Measurements from ENCODE around the gene AHDC1.
"Not testable (repeated sequence)": the region's sequence is repeated elsewhere in the genome, so short reads cannot be mapped to it uniquely, and the experiment has no call there.

Gene AHDC1, protein sequence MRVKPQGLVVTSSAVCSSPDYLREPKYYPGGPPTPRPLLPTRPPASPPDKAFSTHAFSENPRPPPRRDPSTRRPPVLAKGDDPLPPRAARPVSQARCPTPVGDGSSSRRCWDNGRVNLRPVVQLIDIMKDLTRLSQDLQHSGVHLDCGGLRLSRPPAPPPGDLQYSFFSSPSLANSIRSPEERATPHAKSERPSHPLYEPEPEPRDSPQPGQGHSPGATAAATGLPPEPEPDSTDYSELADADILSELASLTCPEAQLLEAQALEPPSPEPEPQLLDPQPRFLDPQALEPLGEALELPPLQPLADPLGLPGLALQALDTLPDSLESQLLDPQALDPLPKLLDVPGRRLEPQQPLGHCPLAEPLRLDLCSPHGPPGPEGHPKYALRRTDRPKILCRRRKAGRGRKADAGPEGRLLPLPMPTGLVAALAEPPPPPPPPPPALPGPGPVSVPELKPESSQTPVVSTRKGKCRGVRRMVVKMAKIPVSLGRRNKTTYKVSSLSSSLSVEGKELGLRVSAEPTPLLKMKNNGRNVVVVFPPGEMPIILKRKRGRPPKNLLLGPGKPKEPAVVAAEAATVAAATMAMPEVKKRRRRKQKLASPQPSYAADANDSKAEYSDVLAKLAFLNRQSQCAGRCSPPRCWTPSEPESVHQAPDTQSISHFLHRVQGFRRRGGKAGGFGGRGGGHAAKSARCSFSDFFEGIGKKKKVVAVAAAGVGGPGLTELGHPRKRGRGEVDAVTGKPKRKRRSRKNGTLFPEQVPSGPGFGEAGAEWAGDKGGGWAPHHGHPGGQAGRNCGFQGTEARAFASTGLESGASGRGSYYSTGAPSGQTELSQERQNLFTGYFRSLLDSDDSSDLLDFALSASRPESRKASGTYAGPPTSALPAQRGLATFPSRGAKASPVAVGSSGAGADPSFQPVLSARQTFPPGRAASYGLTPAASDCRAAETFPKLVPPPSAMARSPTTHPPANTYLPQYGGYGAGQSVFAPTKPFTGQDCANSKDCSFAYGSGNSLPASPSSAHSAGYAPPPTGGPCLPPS (N-terminal part only)

DNA sequence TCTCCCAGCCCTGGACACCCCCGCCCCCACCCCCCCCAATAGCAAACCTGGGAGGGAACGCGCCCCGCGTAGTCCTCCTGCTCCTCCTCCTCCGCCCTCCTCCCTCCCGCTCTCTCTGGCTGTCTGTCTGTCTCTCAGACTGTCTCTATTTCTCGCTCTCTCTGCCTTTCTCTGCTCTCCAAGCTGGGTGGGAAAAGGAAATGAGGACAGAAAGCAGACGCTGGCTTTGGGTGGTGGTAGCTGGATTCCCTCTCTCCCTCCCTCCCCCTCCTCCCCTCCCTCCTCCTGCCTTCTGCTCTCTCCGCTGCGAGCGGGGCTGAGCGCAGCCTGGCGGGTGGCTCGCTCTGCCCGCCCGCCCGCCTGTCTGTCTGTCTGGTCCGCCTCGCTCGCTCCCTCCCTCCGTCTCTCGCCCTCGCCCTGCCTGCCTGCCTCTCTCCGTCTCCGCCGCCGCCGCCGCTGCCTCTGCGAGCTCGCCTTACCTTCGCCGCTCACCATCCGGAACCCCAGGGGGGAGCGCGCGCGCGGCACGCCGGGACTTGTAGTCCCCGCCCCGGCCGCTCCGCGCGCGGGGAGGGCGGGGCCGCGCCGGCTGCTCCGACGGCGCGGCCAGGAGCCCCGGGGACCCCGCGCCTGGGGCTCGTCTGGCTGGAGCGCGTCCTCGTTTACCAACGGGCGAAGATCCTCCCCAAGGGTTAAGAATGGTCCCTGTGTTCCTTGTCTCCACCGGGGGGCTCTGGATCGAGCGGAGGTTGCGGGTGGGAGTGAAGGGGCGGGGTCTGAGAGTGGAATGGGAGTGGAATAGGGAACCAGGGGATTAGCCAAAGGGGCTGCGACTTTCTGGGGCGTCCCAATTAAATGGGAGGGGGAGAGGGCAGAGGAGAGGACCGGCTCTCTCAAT, at the start of gene AHDC1:
Gene AHDC1, minus strand, starts transcription at position 464 of the 898 bp plus-strand sequence. CDS start 52,029 bp downstream, outside the sequence.
- peak; percentile 82 to 87 for DNase-seq (ENCODE audit: low read depth in 2 of 2)

DNA sequence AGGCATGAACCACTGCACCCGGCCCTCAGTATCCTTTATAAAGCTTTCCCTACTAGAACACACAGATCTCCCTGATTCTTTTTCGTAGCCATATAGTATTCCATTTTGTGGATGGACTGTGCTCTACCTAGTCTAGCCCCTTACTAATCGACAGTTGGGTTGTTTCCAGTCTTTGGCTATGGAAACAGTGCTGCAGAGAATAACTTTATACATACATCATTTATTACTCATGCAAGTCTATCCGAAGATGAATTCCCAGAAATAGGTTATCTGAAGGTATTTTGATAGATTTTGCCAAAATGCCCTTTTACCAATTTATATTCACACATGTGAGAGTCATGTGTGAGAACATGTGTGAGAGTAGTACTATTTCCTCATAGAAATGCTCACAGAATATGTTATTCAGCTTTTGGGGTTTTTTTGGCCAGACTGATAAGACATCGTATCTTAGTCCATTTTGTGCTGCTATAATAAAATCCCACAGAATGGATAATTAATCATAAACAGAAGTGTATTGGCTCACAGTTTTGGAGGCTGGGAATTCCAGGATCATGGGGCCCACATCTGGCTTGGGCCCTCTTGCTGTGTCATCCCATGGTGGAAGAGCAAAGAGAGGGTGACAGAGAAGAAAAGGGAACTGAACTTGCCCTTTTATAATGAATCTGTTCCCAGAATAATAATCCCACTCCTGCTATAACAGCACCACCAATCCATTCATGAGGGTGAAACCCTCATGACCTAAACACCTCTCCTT, 48.3 kb upstream of the AHDC1 start:
- no peak for DNase-seq (ENCODE audit: low read depth in 2 of 2)

DNA sequence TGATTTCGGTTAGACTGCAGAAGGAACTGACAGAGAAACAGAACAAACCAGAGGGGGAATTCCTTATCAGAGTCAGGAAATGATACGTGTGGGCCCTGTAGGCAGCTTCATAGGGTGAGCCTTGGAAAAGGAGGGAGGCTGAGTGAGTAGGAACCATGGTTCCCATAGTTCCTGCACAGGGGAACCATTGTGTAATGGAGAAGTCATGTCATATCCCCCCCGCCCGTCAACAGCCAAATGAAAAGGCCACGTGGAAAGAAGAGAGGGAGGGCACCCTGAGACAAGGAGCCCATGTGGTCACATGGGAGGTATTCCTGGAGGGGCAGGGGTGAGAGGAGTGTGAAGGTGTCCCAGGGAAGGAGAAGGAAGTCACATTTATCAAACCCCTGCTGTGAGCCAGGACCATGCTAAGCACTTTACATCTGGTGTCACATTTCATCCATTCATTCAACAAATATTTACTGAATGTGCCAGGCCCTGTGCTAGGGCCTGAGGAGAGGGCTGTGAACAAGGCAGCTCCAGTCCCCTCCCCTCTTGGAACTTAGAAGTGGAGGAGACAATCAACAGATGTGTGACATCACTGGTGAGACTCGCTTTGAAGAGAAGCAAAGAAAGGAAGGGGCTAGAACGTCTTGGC, 46.7 kb upstream of the AHDC1 start:
- DNase-seq (ENCODE audit: low read depth in 2 of 2) = no peak

DNA sequence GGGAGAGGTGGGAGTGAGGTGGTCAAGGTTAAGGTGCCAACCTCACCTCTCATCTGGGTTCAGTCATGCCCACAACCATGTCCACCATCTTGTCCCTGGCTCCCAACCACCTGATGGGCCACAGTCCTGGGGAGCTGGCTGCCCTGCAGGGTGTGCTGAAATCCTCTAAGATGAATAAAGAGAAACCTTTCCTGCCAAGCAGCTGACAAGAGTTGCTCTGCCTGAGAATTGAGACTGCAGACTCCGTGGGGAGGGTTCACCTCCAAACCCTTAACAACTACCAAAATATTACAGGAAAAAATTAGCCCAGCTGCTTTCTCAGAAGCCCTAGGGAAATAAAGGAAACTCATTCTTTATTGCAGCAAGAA, 46.2 kb upstream of the AHDC1 start:
- DNase-seq (ENCODE audit: low read depth in 2 of 2) = no peak

DNA sequence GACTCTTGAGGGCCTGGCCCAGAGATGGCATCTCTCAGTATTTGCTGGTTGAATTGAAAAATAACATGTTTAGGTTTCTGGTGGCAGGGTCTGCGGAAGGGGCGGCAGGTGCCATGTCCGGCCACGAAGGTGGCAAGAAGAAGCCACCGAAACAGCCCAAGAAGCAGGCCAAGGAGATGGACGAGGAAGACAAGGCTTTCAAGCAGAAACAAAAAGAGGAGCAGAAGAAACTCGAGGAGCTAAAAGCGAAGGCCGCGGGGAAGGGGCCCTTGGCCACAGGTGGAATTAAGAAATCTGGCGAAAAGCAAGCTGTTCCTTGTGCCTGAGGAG, 45.3 kb upstream of the AHDC1 start:
- no peak for DNase-seq (ENCODE audit: low read depth in 2 of 2)

DNA sequence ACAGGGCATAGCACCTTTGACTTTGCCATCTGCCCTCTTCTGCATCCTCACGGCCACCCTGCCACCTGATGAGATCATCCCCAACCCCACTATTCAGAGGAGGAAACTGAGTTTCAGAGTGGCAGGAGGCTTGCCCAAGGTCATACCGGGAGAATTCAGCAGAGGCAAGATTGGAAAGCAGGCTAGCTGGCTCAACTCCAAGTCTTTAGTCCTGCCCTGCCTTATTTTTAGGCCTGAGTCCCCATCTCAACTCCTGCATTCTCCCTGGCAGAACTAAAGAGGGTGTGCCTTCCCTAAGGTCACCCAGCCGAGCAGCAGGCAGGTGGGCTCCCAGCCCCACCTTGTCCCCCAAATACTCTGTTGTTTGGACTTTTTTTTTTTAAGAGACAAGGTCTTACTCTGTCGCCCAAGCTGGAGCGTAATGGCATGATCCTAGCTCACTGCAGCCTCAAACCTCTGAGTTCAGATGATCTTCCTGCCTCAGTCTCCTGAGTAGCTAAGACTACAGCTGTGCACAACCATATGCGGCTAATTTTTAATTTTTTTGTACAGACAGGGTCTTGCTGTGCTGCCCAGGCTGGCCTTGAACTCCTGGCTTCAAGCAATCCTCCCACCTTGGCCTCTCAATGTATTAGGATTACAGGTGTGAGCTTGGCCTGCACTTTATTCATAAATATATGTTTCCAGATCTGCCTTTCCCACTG, 44.8 kb upstream of the AHDC1 start:
- DNase-seq (ENCODE audit: low read depth in 2 of 2) = no peak

DNA sequence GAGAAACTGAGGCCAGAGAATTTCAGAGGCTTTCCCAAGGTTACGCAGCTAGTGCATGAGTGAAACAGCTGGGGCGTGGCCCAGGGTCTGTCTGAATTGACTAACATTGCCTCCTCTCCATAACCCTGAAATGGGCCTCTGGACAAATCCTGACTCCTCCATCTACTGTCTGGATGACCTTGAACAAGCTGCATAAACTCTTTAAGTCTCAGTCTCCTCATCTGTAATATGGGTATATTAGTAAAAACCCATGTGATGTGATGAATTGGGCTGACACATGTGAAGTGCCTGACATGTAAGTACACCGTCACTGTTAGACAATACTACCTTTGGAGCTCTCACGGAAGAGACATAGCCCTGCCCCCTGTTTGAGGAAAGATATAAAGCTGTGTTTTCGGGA, 43.4 kb upstream of the AHDC1 start:
- DNase-seq (ENCODE audit: low read depth in 2 of 2) = no peak

DNA sequence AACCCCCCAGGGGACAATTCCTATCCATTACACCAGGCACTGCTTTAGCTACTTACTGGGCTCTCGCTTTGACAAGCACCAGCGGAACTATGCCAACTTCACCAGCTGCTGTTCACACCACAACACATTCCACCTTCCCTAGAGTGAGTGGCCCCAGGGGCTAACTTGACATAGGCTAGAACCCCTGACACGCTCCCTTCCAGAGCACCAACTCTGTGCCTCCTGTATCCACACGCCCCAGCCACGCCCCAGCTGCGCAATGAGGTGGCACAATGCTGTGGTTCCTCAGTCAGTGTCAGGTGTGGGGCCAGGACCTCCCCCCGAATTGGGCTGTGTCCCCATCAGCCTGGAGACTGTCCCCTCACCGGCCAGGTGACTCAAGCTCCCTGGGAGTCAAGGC, 42.7 kb upstream of the AHDC1 start:
- DNase-seq (ENCODE audit: low read depth in 2 of 2) = no peak

DNA sequence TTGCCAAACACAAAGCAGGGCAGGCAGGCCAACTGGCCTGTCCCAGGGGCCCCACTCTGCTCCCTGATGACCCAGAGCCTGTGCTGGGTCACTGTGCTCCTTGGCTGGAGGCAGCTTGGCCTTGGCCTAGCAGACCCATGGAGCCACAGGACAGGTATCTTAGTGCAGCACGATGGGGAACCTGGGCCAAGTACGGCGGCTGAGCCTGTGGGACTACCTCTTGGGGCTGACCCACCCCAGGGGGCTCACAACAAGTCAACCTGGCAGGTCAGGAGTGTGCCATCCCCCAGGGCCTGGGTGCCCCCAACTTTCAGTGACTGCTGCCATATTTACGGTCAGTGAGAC, 41.1 kb upstream of the AHDC1 start:
- no peak for DNase-seq (ENCODE audit: low read depth in 2 of 2)

DNA sequence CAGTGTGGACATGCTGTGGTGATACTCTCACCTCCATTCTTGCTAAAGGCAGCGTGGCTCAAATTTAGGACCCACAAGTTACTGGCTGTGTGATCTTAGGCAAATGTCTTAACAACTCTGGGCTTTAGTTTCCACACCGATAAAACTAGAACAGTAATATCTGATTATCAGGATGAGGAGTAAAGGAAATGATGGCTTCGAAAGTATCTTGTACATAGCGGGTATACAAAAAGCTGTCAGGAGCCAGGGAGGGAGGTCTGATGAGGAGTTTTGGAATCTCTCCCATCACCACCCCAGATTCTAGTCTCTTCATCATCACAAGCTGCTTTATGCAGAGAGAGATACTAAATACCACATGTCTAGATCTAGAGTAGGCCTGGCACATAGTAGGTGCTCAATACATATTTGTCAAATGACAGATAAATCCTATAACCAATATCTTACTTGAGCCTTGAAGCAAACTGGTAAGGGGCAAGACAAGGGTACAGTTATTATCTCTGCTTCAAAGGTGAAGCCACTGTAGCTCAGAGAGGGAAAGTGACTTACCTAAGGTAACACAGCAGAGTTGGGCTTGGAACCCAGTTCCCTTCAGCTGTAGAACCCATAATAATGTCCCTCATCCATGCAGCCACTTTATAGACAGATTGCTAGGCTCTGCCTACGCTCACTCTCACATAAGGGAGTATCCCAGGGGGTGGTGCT, 40.6 kb upstream of the AHDC1 start:
- DNase-seq (ENCODE audit: low read depth in 2 of 2) = no peak

DNA sequence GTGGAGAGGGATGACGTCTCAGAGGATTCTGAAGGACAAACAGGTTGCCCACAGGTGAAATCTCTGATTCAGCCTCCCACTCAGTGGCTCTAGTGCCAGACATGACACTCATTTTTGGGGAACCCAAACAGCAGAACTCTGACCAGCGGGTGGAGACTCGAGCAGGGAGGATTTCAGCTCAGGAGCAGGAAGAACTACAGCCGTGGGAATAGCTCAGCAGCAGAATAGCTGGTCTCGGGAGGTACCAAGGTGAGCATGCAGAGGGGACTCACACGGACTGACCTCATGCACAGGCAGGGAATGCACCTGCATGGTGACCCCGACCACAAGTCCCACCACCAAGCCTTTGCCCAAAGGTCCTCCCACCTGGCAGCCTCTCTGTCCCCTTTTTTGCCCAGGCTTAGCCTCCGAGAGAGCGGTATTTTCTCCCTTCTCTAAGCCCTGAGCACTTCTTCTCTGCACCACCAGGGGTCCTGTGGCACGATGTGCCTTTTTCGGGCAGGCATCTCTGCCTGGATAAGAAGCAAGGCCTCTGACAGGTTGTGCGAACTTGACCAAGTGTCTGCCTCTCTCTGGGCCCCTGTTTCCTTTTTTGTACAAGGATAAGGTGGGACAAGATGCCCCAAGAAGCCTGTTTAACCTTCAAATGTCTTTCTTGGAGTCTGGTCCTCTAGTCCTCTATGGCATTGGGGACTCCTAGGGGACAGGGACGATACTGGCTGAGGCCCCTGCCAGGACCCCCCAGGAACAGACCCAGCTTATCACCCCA, 39.8 kb upstream of the AHDC1 start:
- DNase-seq (ENCODE audit: low read depth in 2 of 2) = peak; percentile 52 to 65

DNA sequence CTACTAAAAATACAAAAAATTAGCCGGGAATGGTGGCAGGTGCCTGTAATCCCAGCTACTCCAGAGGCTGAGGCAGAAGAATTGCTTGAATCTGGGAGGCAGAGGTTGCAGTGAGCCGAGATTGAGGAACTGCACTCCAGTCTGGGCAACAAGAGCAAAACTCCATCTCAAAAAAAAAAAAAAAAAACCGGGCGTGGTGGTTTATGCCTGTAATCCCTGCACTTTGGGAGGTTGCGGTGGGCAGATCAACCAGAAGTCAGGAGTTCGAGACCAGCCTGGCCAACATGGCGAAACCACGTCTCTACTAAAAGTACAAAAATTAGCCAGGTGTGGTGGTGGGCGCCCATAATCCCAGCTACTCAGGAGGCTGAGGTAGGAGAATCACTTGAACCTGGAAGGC, 36.6 kb upstream of the AHDC1 start:
- DNase-seq (ENCODE audit: low read depth in 2 of 2) = not testable (repeated sequence)

DNA sequence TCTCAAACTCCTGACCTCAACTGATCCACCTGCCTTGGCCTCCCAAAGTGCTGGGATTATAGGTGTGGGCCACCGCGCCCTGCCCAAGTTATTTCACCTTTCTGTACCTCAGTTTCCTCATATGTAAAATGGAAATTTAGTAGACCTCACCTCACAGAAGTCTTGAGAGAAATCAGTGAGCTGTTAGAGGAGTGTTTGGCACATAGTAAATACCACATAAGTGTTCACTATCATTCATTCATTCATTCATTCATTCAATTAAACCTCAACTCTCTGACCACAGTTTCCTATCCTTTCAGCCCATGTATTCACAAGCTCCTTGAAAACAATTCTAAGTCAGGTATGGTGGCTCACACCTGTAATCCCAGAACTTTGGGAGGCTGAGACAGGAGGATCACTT, 34.9 kb upstream of the AHDC1 start:
- DNase-seq (ENCODE audit: low read depth in 2 of 2) = no peak

DNA sequence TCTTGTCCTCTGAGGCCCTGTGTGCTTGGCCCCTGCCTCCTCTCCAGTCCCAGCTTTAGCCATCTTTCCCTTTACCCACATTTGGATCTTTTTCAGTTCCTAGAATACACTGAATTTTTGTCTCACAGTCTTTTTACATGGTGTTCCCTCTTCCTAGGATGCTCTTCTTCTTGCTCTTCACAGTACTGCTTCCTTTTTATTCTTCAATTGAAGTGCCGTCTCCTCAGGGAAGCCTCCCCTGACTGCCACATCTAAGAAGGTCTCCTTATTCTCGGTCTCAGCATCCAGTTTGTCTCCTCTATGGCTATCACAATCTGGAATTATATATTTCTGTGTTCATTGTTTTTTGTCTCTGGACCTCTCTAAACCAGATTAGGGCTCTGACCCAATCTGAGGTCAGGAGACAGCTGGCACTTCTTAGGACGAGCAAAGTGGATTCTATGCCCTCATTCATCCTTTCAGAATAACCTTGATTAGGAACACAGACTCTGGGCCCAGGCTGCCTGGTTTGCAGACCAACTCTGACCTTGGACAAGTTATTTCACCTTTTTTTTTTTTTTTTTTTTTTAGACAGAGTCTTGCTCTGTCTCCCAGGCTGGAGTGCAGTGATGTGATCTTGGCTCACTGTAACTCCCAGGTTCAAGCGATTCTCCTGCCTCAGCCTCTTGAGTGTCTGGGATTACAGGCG, 34.2 kb upstream of the AHDC1 start:
- DNase-seq (ENCODE audit: low read depth in 2 of 2) = no peak

DNA sequence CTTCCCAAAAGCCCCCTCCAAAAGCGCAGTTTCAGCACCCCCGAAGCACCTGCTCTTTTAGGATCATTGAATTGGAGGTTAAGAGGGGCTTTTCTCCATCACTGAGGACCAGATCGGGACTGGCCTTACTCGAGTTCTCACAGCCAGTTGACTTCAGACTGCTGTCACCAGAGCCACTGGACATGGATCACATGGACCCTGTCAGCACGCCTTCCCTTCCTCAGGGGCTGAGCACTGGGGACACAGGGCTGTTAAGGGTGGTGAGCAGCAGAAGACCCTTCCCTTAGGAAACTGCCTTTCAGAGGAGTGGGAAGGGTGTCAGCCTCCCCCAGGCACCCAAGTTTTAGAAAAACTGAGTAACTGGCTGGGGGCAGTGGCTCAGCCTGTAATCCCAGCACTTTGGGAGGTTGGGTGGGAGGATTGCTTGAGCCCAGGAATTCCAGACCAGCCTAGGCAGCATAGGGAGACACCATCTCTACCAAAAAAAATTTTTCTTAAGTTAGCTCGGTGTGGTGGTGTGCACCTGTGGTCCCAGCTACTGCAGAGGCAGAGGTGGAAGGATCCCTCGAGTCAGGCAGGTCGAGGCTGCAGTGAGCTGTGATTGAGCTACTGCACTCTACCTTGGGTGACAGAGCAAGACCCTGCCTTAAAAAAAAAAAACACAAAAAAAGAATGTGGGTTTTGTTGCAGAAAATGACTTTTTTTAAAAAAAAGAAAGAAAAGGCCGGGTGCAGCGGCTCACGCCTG, 31.6 kb upstream of the AHDC1 start:
- DNase-seq (ENCODE audit: low read depth in 2 of 2) = no peak

DNA sequence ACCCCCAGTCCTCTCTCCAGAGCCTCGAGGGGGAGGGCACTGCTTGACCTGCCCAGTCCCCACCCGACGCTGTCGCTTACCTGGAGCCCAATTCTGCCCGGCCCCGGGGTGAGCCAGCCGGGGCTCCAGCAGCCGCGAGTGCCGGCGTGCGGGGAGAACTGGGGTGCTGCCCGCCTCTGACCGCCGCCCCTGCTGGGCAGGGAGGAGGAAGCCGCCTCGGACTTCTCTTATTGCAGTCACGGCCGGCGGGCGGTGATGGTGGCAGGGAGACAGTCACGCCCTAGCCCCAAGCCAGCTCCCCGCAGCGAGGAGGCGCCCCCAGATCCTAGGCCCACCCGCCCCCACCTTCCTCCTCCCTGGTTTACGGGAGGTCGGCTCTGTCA, 31.0 kb upstream of the AHDC1 start, which contains the start of gene FGR:
Gene FGR, minus strand, starts transcription at position 201 of the 383 bp plus-strand sequence. CDS start 11,269 bp downstream, outside the sequence.
- no peak for DNase-seq (ENCODE audit: low read depth in 2 of 2)

All from stimulated activated CD4-positive, alpha-beta T cell treated with anti-CD3 and anti-CD28 coated beads, Interleukin-1b, Interleukin-23, amount 100 ng/mL, for 4 hours (primary cell).